HG03442 (cell line): ENCODE data around the gene FYN.

Source experiments
- ATAC-seq: cut with Tn5 transposase; IDR thresholded peaks from one replicate; pipeline ENCODE4 v1.9.1; 2021; ENCODE audit warnings: mild to moderate bottlenecking, moderate library complexity; ENCODE audit not compliant: unreplicated experiment

FYN gene

DNA sequence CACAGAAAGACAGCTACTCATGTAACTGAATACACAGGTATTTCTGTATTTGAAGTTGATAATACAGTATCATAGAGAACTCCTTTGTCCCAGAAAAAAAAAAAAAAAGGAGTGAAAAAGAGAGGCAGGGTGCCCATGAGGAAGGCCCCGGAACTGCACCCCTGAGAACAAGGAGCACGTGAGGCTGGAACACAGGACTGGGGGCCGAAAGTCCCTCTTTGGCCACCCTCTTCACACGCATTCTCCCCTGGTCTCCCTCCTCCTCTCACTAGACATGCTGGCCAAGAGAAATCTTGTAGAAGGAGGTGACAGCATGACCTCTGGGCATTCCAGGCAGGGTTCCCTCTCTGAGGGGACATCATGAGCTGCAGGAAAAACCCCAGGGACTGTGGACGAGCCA lies 204.8 kb downstream of the FYN start:
- ATAC-seq = no peak

DNA sequence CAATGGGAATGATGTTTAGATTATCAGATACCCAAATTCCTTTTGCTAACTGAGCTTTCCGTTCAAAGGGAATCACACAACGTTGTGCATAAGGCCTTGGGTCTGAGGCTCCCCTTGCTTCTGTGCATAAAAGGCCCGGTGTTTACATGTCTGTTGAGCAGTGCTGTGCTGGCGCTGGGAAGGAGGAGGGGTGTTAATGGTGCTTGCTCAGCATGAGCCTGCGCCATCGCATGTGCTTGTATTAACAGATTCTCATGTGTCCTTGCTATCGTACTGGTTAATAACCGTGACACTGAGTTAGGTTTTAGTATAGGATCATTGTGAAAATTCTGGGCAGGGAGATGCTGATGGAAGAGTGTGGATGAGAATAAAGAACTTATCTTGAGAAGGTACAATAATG lies 205.3 kb downstream of the FYN start:
- ATAC-seq = no peak

DNA sequence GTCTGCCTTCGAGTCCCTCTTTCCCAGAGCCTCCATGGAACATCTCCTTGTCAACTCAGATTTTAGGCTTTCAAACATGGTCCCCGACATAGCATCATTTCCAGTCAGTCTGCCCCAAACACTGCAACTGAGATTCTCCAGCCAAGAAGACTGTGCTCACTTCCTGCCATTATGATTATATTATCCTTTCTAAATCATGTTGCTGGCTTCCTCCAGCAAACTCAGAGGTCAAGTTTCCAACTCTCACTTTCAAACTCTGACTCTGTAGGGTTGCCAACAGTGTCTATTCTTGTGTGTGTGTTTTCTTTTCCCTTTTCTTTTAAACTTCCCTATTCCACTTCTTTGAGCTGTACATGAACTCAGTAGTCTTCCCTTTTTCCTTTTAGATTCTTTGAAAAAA lies 206.4 kb downstream of the FYN start:
- ATAC-seq = no peak

DNA sequence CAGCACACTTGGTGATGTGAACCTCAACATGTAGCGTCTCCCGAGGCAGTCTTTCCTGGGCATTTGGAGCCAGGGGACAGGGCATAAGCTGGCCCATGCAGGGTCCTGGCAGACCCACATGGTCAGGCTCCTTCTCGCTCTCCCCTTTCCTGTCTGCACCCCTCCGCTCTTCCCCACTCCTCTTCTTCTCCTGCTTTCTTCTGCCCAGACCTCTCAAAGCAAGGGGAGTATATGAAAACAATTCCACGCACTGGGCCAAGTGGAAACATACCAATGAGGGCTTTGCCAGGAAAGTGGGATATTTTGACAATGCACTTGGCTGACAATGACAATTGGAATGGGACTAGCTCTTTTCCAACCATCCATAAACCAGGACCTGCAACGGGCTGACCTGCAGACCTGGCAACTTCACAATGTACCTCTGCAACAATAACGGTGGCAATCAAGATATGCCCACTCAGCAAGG lies 208.7 kb downstream of the FYN start:
- ATAC-seq = no peak

DNA sequence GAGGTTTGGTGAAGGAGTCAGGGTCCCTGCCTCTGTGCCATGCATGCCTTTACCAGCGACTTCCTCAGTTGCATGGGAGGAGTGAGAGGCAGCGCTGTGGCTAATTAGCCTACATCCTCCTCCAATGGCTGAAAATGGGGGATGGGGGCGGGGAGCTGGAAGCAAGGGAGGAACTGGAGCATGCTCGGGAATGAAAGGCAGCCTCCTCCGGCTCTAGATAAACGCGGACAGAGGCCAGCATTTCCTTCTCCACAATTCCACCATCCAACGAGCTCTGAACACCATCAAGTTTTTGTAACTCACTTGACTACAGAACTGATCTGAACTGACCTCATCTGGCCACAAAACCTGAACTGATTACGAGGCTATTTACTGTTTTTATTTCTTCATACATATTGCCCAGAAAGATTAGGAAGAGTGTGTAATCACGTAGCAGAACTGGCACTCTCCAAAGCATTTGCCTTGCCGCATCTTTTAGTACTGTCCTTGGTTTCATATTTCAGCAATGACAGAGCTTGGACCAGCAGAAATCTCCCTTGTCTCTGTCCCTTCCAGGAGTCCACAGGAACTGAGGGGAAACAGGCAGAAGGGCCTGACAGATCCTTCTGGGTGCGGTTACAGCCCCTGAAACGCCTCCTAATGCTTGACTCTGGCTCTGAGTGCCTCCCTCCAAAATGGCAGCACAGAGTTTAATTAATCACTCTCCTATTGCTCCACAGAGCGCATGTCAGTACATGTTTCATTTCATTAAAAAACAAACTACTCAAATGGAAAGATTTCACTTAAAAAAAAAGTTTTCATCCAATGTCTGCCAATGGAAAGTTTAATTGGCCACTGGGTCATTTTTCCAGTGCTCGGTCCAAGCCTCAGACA lies 209.3 kb downstream of the FYN start:
- ATAC-seq = no peak

DNA sequence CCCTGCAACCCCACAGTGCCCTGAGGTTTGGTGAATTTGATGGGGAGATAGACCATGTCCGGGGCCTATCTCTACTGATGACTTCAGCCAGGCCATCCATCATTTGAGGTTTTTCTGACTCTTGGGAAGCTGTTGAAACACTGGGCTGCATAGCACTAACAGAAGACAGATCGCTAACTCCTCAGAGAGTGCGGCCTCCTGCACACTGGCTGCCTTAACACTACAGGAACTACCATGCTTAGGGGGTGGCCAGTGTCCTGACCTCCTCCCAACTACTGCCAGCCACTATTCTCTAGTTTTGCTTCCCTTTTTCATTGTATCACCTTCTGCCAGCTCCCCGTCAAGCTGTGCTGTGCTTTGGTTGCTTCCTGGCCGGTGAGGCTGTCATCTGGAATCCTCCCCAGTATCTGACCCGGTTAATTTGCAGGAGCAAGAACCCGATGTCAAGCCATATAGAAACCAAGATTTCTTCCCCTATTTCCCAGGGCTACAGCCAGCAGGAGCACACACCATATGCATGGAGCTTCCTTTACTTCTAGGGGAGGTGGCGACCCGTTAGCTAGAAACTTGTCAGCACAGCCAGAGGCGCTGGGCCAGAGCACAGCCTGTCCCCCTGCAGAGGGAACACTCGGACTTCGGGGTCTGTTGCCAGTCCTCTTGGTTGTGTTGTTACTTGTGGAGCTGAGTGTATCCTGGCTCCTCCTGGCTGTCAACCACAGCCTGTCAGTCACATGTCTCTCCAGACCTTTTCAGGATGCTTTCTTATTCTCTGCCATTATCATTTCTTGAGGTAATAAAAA lies 210.3 kb downstream of the FYN start:
- no peak for ATAC-seq

DNA sequence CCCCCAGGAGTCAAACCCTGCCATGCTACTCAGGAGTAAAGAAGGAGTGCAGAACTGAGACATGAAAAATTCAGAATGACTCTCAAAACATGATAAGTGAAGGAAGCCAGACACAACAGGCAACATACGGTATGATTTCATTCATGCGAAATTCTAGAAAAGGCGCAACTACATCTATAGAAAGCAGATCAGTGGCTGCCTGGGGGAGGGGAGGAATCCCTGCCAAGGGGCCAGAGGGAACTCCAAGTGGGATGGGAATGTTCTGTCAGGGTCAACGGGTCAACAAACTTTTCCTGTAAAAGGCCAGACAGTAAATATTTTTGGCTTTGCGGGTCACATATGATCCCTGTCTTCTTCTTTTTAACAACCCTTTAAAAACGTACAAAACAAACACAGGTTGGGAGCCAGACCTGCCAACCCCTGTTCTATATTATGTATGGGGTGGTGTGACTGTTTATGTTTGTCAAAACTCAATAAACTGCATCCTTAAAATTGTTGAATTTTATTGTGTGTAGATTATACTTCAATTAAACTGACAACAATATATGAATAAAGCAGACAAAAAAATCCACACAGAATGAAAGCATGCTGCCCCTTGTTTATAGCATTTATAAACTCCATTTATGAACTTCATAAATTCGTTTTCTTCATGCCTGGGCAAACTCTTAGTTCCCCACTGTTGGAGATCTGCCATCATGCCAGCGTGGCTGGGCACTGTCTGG lies 211.0 kb downstream of the FYN start:
- no peak for ATAC-seq

DNA sequence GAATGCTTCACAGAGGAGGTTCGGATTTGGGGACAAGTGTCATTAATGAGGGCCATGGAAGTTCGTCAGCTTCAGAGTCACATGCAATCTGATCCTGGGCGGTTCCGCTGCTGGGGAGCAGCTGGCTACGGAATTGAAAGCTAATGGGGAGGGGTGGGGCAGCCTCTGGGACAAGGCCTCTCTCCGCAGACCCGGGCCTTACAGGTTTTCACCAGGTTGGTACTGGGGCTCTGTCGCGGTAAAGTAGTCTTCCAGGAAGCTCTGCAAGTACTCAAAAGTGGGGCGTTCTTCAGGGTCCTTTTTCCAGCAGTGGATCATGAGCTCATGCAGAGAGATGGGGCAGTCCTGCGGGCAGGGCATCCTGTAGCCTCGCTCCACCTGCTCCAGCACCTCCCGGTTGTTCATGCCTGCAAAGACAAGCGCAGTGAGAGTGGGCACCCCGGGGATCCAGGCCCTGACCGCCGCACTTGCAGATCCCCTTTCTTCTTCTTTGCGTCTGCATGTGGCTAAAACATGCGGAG lies 211.7 kb downstream of the FYN start:
- ATAC-seq = no peak

DNA sequence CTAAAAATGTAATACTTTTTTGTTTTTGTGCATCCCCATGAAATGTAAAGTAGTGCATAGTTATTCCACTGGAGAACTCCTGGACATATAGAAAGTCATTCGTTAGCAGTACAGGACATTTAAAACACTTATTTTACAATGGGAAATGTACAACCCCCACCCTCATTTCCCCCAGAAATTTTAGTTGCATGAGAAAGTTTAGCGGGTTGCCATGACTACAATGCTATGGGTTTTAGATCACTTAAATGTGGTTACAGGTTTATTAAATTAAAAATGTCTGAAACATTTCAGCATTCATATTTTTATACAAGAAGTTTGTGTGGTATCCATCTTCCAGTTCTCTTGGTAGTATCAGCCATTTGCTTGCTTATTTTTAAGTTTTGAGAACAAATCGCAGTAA lies 212.7 kb downstream of the FYN start:
- no peak for ATAC-seq

DNA sequence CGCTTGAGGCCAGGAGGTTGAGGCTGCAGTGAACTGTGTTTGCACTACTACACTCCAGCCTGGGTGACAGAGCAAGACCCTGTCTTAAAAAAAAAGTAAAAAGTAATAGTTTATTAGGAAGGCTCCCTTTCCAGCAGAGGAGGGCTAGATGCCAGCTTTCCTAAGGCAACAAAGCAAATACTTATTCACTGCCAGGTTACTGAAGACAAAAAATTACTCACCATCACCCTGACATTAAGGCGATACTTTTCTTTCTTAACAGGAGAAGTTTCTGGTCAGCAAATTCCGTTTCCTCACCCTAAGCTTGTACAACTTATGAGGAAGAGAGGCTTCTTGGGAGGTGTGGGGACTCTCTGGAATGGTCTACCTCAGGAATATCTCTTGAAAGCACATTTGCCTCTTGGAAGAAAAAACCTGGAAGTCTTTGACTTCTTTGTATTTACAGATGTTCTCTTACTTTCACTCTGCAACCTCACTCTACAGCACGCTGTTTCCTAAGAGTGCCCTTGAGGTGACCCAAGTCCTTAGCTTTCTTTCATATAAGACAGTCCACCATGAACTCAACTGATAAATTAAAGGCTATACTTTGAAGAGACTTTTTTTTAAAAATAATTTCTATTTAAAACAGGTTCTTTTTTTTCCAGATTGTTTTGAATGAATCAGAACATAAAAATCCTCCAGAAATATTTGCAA lies 214.6 kb downstream of the FYN start:
- no peak for ATAC-seq

DNA sequence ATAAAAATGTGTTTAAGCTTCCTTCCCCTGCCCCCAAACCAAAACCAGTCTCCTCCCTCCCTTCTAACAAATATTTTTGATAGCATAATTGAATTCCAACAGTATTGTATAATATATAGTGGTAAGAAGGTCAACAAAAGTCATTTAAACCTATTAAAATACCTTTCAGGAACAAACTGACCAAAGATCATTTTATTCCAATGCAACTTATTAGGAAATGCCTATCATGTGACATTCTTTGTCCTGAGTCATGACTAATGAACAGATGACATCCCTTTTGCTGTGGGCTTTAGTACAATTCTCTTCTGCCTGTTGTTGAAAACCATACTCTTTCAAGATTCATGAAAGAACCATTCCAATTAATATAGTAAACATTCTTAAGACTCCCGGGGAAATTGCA lies 216.1 kb downstream of the FYN start:
- ATAC-seq = no peak

DNA sequence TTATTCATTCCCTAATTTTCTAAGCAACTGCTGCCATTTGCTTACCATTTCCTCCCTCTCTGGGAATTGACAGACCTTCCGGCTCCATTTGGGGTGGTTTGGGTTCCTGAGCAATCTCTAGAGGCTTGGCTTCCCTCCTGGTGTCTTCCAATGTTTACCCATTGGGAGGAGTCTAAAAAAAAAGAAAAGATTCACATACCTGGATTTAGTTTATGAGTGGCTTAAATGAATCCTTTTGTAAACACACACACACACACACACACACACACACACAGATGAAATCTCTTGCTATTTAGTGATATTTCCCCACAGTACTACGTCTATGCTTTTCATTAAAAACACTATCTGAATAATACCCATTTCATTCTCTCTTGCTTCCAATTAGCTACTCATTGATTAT lies 219.3 kb downstream of the FYN start:
- no peak for ATAC-seq

DNA sequence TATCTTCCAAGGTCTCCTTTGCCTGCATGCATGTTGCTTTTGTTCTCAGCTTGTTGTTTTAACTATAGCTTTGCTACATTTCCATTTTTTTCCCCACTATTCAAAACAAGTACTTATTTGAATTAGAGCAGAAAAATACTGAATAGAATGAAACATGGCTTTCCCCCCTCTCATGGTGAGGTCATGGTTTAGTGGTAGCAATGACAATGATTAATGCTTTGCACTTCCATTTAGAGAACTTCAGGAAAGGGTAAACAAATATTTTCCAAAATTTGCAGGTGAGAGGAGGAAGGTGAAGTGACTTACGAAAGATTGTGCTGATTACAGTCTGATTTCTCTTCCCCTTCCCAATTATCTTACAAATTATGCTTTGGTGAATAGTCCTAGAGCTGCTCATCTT lies 219.8 kb downstream of the FYN start:
- ATAC-seq = no peak

DNA sequence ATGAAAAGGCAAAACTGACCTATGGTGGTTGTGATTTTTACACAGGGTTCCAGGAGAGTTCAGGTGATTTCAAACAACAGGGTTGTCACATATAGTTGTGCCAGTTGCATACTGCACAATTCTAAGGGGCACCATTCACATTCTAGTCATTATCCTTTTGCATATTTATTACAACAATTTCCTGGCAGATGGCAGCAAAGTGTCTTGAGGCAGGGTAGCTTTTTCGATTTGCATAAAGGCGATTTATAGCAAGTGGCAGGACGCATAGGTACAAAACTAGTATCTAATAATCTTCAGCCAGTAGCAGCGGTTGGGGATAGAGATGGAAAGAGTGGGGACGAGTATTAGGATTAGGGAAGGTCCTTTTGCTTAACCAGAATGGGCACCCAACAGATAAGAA lies 221.1 kb downstream of the FYN start:
- no peak for ATAC-seq

DNA sequence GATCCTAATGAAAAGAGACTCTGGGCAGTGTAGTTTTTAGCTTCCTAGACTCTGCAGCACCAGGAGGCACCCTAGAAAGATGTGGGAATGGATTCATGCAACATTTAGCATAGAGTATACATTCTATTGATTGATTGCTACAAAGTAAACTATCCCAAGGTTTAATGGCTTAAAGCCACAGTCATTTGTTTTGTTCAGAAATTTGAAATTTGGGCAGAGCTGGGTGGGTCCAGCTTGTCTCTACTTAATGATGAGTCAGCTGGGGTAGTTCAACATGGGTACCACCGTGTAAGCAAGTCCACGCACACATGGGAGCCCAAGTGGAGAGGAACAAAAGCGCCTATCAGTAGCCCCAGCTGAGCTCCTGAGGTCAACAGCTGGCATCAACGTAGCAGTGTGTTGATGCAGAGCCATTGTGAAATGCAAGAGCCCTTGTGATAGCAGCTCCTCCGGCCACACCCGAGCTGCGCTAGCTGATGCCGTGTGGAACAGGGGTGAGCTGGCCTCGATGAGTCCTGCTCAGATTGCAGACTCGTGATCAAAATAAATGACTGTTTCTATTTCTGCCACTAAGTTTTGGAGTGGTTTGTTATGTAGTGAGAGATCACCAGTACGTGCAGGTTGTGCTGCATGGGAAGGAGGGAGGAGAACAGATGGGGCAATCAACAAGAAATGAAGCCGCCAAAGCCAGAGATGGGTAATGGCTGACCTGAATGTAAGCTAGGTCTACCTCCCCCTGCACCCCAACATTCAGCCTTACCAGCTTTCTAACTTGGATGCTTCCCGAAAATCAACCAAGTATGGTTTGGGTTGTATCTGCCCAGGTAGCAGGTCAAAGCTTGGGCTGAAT lies 221.8 kb downstream of the FYN start:
- ATAC-seq = no peak

DNA sequence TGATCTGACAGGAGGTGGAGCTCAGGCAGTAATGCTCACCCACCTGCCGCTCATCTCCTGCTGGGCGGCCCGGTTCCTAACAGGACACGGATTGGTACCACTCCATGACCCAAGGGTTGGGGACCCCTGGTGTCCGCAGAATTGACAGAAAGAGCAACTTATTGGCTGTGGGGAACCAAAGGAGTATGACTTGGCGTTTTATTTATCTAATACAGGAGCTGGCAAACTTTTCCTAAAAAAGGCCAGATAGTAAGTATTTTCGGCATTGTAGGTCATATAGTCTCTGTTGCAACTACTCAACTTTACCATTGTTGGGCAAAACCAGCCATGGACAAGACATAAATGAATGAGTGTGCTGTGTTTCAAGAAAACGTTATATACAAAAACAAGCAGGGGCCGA lies 223.2 kb downstream of the FYN start:
- ATAC-seq = no peak

DNA sequence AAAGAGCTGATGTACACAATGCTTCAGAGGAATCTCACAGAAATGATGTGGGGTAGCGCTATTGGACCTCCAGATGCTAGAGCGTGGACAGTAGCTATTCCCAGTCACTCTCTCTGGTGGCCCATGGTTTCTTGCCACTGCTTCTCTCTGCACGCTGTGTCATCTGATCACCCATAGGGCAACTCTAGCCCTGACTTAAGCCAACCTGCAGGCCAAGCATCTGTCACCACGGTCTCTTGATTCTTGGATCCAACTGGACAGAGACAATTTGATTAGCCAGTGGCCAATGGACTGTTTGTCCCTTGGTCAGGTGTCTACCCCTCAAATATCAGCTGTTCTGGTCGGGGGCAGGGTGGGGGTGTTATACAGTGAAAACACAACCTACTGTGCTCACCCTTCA lies 225.2 kb downstream of the FYN start:
- ATAC-seq = no peak

DNA sequence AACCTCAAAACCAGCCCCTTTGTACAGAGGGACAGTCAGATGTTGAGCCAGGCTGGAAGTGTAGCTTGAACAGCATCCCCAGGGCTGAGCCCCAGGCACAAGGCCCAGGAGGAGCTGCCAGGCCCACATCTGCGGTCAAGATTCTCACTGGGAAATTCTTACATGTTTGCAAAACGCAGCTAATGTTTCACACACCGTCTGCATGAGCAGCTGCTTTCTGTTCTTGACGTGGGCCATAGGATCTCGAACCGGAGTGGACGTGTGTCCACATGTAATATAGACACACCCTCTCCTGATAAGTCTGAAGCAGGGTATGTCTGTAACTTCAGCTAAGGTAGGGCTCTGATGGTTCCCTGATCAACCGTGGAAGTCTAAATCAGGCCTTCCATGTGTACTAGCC lies 226.3 kb downstream of the FYN start:
- no peak for ATAC-seq

DNA sequence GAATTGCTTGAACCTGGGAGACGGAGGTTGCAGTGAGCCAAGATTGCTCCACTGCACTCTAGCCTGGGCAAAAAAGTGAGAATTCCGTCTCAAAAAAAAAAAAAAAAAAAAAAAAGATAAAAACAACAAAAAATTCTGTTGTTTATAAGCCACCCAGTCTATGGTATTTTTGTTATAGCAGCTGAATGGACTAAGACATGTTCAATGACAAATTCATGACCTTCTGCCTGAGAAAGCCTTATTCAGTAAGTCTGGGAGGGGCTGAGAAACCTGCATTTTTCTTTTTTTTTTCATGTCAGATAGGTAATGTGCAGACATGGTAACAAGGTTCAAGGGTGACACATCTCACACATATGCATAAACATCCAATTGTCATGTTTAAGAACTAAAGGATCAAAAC lies 227.2 kb downstream of the FYN start:
- no peak for ATAC-seq

DNA sequence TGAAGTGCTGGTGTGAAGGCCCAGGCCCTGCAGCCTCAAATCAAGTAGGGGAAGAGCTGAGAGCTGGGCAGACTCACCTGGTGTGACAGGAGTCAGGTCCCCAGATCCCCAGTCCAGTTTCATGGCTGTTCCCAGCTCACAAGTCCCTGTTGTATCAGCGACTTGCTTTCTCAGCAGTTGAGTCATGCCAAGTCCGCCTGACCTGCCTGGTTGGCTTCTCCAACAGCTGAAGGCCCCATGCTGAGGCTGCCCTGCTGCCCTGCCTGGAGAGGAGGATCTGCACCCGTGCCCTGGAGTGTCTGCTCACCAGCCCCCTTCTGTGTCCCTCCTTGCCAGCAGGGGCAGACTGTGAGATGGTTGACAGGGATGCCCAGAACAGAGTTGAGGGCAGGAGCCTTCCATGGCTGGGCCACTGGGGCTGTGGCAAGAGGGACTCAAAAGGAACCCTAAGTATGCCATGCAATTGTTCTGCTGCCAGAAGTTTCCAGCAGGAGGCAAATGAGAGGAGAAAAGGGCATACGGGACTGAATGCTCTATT lies 228.3 kb downstream of the FYN start:
- no peak for ATAC-seq
